Raji (cell line): ENCODE data around the gene FAM89A.

Experiments
- POLR2A ChIP-seq: IDR thresholded peaks from 2 replicates; pipeline ENCODE4 v1.6.1; 2011; ENCODE audit warnings: low read depth, low read length, control low read depth; ENCODE audit not compliant: insufficient read depth

FAM89A gene

DNA sequence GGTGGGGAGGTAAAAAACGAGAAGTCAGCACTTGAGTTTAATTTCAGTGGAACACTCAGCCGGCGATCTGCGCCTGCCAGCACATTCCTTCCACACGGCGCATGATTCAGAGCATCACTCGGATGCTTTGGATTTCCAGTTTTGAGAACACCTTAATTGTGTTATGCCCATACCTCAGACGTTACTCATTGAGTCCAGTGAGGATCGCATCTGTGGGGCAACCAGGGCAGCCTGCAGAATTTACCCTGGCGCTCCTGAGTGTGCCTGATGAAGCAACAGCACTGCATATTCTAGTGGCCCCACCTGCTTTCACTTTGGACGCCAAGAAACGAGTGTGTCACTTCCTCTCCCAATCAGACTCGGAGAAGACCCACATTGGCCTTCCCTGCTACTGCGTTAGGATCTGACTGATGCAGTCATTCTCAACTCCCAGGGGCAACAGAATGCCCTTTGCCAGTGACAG lies 19.9 kb downstream of the FAM89A start:
- no peak for TF ChIP-seq POLR2A

DNA sequence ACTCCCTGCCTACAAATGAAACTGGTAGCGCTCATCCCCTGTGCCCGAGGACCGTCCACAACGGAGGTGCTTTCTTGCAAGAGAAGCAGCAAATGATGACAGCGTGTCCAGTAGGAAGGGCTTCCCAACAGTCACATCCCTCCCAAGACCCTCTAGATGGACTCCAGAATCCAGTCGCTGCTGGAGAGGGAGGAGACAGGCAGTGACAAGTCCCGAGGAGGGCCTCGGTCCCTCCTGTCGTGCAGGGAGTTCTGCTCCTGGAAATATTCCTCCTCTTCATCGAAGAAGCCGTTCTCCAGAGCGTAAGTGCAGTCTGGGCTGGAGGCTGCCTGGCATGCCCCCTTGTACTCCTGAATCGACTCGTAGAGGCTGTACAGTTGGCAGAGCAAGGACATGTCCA lies 20.3 kb downstream of the FAM89A start:
- TF ChIP-seq POLR2A = no peak

DNA sequence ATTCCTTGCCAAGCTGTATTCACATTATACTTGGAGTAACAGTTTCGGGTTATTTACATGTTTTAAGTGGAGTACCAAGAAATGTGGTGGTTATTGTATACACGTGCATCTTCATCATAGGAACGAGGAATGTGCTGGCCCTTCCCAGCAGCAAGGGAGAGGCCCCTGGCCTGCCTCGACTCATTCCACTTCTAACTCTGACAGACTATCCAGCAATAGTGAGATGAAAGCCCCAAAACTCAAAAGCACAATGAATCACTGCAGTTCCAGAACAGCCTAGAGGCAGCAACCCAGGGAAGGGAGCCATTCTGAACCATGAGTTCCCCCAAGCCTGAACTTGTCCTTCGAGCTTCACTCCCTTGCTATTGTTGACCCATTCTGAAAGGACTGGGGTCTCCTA lies 23.1 kb downstream of the FAM89A start:
- TF ChIP-seq POLR2A = no peak

DNA sequence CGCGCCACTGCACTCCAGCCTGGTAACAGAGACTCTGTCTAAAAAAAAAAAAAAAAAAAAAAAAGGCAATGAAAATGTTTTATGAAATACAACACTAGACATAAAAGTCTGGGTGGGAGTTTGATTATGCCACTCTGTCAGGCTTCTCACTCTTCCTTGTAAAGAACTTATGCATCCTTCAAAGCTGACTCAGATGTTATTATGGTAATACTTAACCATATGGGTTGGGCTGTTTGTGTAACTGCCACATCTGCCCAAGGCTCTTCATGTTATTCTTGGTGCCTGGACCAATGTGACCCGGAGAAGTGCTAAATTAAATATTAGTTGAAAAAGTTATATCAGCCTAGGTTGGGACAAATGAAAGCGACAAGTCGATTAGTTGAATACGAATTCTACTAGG lies 23.8 kb downstream of the FAM89A start:
- TF ChIP-seq POLR2A = no peak

DNA sequence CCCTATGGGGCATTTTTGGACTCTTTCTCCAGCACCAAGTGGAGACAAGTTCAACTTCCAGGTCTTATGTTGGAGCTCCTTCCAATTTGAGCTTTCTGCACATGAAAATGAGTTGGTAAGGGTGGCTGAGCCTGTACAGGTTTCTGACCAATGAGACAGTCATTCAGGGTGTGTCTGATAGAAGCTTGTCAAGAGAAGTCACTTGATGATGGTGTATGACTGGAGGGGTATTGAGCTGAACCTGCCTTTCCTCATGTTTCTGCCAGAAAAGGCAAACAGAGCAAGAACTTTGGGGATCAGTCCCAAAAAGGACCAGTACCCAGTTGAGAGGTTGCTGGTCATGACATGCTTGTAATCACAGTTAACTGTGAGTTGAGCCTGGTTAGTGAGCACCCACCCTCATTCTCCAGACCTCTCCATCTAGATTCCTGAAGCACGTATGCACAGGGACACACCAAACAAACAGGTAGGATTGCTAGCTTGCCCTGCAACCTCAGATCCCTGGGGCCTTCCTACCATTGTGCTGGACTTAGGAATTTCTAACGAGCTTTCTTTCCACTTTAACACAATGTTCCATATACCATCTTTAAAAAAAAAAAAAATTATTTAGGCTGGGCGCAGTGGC lies 26.6 kb downstream of the FAM89A start:
- no peak for TF ChIP-seq POLR2A

DNA sequence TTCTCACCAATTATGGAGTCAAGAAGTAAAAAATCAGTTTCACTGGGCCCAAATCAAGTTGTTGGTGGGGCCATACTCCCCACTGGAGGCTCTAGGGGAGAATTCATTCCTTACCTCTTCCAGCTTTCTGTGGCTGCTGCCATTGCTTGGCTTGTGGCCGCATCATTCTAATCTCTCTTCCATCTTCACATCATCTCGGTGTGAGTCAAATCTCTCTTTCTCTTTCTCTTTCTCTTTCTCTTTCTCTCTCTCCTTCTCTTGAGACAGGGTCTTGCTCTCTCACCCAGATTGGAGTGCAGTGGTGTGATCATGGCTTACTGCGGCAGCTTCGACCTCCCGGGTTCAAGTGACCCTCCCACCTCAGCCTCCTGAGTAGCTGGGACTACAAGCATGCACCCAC lies 28.1 kb downstream of the FAM89A start:
- no peak for TF ChIP-seq POLR2A

DNA sequence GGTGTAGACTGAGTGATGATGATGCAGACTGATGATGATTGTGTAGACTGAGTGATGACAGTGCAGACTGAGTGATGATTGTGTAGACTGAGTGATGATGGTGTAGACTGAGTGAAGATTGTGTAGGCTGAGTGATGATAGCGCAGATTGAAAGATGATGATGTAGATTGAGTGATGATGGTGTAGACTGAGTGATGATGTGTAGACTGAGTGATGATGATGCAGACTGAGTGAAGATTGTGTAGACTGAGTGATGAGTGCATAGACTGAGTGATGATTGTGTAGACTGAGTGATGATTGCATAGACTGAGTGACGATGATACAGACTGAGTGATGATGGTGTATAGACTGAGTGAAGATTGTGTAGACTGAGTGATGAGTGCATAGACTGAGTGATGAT lies 28.7 kb downstream of the FAM89A start:
- TF ChIP-seq POLR2A = no peak

DNA sequence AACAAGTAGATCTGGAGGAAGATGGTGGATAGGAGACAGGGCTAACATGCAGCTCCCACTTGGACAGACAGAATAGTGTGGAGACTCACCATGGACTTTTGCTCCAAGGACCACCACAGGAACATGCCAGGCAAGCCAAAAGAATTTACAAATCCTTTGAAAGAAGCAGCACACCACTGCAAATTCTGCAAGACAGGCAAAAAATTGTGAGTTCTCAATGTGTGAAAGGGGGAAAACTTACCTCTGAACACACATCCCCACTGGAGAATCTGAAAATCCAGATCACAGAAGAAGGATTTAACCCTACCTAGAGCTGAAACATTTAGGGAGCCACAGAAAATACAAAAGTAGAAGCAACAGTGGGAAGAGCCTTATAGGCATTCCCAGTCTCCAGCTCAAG lies 38.2 kb downstream of the FAM89A start:
- no peak for TF ChIP-seq POLR2A

DNA sequence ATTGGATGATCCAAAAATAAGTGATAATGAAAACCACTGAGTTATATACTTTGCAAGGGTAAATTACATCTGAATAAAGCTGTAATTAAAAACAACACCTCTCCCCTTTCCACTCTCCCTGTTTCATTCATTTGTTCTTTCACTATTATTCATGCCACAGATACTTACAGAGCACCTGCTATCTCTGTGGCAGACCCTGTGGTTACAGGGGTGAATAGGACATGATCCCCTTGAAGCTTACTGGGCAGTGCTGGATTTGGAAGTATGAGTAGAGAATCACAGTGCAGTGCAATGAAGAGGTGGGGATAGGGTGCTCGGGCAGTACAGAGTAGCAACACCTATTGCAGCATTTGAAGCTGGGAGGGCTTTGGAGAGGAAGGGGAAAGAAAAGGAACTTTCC lies 39.4 kb downstream of the FAM89A start:
- no peak for TF ChIP-seq POLR2A

DNA sequence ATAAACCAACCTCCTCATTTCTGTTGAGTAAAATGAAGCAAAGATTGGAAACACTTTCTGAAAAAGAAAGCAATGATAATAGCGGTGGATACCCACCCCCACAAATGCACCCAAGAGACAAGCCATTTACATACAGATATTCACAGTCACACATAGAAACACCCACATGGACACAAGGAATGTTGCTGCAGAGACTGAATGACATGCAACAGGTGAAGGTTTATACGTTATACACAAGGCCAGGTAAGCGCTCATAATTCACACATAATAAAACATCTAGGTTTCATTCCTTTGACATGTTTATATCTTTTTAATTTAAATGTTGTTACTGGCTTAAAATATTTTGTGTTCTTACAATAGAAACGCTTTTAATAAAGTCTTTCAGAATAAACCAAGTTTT lies 39.9 kb downstream of the FAM89A start:
- no peak for TF ChIP-seq POLR2A

DNA sequence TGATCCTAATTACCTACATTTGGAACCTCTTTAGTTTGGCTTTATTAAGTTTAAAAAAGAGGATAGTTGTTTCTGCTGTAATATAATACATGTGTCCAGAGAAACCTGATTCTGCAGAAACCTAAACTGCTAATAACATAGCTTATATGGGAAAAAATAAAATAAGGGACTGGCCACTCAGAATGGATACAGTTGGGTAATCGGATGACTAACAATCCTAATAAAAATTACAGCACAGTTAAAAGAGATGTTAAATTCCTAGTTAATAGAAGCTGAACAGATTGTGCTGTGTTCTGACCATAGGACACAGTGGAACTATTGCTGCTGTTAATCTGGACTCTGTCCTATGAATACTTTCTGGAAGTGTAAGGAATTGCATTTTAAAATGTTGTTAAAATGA lies 45.2 kb downstream of the FAM89A start:
- TF ChIP-seq POLR2A = no peak

DNA sequence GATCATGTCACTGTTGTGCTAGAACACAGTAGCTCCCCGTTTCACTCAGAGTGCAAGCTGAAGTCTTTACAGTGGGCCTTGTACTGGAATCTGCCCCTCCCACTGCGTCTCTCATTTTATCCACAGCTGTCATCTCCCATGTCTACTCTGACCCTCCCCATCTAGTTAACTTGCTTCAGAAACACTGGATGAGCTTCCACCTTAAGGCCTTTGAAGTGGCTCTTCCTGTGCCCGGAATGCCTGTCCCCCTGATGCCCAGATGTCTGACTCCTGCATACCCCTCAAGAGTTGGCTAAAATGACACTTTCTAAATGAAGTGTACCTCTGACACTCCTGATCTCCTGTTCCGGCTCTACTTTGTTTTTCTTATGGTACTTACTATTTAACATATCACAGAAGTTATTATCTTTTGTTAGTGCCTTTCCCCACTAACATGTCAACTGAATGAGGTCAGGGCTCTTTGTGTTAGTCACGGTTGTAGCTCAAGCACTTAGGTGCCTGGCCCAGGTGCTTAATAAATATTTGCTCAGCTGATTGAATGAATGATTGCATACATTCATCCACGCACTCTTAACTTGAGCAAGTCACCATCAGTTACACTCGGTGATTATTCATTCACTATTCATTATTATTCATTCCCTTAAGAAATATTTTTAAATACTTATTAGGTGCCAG lies 47.8 kb downstream of the FAM89A start:
- no peak for TF ChIP-seq POLR2A

DNA sequence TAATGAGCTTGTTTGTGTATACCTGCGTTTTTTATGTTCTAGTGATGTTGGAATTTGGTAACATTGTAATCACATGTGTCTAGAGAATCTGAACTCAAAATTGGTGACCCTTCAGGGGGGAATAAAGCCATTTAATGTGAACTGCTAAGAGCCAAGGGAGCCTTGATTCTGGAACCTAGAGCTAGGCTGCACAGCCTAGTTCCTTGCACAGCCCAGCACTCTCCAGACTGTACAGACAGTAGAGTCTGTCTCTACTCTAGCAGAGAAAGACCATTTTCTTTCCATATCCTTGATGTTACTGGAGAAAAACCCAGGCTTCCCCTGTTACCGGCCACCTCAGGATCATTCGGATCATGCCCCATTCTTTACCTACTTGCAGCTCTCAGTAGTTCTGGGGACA lies 52.6 kb downstream of the FAM89A start:
- no peak for TF ChIP-seq POLR2A

DNA sequence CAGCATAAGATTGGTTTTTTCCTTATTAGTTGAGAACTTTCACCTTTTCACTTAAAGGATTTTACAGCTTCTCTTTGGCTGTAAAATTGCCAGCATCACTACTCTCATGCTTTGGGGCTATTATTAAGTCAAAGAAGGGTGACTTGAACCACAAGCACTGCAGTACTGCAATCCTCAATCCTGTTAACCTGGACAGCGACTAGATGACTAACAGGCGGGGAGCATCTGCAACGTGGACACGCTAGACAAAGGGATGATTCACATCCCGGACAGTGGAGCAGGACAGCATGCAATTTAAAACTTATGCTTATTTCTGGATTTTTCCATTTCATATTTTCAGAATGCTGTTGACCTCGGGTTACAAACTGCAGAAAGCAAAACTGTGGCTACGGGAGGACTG lies 53.1 kb downstream of the FAM89A start:
- no peak for TF ChIP-seq POLR2A

DNA sequence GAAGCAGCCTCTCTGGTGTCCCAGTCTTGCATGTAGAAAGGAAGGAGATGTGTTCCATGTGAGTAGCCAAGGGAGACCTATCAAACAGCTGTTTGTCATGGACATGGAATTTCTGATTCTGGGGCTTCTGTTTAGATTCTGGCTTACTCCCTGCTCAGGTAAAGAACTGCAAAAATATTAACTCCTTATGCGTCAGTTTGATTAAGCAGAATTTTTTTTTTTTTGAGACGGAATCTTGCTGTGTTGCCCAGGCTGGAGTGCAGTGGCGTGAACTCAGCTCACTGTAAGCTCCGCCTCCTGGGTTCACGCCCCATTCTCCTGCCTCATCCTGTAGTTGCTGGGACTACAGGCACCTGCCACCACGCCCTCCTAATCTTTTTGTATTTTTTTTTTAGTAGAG lies 54.3 kb downstream of the FAM89A start:
- no peak for TF ChIP-seq POLR2A

DNA sequence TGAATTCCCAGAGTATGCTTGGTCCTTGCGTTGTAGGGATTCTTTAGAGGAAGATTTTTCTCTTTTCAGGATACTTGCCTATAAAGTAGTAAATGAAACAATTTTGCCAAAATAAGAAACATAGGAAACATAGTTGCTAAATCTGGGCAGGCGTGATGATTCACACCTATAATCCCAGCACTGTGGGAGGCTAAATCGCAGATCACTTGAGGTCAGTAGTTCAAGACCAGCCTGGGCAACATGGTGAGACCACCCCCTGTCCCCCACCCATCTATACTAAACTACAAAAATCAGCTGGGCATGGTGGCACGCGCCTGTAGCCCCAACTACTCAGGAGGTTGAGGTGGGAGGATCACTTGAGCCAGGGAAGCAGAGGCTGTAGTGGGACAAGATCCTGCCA lies 56.2 kb downstream of the FAM89A start:
- TF ChIP-seq POLR2A = no peak

DNA sequence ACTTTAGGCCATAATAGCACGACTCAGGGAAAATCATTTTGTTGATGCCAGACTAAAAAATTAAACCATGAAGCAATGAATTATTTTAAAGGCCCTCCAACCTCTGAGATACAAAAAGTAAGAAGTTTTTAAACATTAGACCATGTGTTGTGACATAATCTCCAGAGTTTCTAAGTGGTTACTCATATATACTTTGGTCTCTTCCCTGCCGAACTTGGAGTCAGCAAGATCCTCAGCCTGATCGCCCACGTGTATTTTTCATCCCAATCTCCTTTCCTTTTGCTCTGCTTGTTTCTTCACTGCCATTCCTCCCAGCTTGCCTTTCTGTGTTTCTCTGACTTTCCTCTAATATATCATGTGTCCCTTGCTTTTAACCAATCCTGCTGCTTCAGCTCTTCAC lies 57.4 kb downstream of the FAM89A start:
- no peak for TF ChIP-seq POLR2A

DNA sequence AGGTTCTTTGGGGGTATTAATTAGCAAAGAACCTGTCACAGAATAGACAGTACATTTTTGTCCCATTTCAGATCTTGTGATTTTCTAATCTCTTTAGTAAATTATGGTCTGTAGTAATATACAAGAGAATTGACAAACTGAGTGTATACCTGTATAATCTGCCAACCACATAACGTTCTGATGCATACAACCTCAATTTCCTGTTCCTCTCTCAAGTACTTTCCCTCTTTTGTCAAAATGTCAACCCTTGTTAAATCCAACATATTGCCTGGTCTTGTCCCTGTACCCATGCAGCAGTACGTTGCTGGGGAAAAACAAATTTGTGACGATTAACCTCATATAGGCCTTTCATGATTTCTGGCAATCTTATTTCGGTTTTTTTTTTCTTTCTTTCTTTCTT lies 60.1 kb downstream of the FAM89A start:
- TF ChIP-seq POLR2A = no peak

DNA sequence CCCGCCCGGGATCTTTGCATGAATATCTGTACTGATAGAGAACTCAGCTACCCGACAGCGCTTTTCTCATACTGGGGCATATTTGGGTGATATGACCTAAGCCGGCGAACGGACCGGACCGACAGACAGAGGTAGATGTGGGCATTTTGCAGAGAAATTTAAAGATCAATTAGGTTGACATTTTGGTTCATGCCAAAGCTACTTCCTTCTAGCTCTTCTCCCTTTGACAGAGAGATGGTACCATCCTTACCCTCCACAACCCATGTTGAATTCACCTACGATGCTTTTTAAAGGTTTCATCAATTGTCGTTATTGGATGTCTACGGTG lies 60.7 kb downstream of the FAM89A start:
- TF ChIP-seq POLR2A = no peak
